Heart left ventricle (tissue), 13 donors: ENCODE measurements around the gene ATXN7.

Experiments
- POLR2A ChIP-seq, 2 donors: fragments of 450-650 bp; IDR thresholded peaks; one replicate each; pipeline ENCODE4 v1.6.1; 2017; ENCODE audit warnings: antibody characterized with exemption in 2 of 2, mild to moderate bottlenecking in 2 of 2, moderate library complexity in 2 of 2
- TF ChIP-seq, protein P1 (sequence below), 12 donors: fragments of 200-600 bp; sonication (generic) in 4 of 12; IDR thresholded peaks; one replicate each; pipeline versions ENCODE4 v1.5.0 to v1.8.0; 2018 to 2022; ENCODE audit warnings: antibody characterized with exemption in 12 of 12, mild to moderate bottlenecking in 5 of 12
- donor health status: ischemic (EF 13 %, LVEDD 7.1; RV severe dilation, severe dysfunction).
- donor health status: DM: no; HTN: yes; CAD: no.
- donor health status: DM: no; HTN: no; CAD: no.
- donor health status: ischemic (EF 25% LVEDD 6.9; RV normal size, moderate dysfunction).
- donor health status: ischemic (EF 25% LVEDD 5.7; RV mildly dilated, moderate dysfunction).
- donor health status: ischemic (EF 35%, LVEDD 5.7; RV mildly dilated, moderate dysfunction).
- donor health status: nonischemic (EF 11% LVEDD 7.7; RV severe dilation, severe dysfunction).
- donor health status: DM: yes; HTN: yes; CAD: no.
- donor health status: PGD.
- donor health status: ischemic (EF 29% LVEDD 5.4; RV normal size, mild dysfunction).
- donor health status: nonischemic (EF 23%, LVEDD 6.1; RV moderate dilation, normal function).

DNA sequence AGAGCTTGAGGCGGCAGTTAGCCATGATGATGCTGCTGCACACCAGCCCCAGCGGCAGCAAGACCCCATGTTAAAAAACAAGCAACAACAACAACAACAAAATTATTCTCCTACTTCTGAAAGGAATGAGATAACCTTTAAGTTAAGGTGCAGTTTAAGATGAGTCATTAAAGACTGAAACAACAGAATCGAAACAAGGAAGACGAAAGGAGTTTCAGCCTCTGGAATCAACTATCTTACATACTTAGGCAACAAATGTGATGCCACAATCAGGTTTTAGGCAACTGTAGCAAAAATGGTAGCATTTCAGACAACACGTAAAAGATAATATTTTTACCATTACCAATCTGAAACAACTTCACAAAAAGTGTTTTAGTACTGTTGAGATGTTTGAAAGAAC is 36.3 kb downstream of the ATXN7 start:
- TF ChIP-seq, protein P1, sequence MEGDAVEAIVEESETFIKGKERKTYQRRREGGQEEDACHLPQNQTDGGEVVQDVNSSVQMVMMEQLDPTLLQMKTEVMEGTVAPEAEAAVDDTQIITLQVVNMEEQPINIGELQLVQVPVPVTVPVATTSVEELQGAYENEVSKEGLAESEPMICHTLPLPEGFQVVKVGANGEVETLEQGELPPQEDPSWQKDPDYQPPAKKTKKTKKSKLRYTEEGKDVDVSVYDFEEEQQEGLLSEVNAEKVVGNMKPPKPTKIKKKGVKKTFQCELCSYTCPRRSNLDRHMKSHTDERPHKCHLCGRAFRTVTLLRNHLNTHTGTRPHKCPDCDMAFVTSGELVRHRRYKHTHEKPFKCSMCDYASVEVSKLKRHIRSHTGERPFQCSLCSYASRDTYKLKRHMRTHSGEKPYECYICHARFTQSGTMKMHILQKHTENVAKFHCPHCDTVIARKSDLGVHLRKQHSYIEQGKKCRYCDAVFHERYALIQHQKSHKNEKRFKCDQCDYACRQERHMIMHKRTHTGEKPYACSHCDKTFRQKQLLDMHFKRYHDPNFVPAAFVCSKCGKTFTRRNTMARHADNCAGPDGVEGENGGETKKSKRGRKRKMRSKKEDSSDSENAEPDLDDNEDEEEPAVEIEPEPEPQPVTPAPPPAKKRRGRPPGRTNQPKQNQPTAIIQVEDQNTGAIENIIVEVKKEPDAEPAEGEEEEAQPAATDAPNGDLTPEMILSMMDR (IDR thresholded peaks at IDR 0.05): no peak
- no peak for TF ChIP-seq POLR2A (IDR thresholded peaks at IDR 0.05)
